T1000 (cell line): ENCODE results near the gene SLC1A7.
"Not testable (repeated sequence)": the region's sequence is repeated elsewhere in the genome, so short reads cannot be mapped to it uniquely, and the experiment has no call there.

Experiments
- DNase-seq: peaks from one replicate; lab custom pipeline; 2025; ENCODE audit warnings: mixed read lengths; lab: John Stamatoyannopoulos, UW

SLC1A7 gene

DNA sequence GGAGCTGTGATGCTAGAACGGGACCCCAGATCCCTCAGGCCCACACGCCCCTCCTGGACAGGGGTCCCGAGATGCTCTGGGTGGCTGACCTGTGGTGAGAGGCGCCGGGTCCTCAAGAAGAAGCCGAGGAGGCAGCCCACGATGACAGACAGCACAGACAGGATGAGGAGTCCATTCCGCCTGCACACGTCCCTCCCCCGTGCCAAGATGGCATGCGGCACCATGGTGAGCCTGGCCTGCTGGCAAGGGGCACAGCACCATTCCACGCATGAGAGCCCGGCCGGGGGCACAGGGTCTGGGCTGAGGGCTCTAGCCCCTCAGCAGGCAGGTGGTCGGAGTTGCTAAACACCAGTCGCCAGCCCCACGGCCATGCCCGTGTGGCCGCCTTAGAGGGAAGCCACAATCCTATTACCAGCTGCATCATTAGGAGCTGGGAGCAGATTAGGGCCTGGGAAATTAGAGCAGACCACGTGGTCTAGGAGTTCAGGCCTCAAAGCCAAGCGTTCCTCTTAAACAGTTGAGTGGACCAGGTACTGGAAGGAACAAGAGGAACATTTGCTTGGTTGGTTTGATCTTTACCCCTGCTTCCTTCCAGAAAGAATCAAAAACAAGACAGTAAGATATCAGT is at the start of gene SLC1A7:
SLC1A7 (minus strand) TSS at position 413 of the 628 bp plus-strand sequence; CDS start at position 224, 189 bp downstream.
- DNase-seq = no peak

GRCh38 chr1:53190210-53190611 is 47.8 kb upstream of the SLC1A7 start:
- DNase-seq = no peak

DNA sequence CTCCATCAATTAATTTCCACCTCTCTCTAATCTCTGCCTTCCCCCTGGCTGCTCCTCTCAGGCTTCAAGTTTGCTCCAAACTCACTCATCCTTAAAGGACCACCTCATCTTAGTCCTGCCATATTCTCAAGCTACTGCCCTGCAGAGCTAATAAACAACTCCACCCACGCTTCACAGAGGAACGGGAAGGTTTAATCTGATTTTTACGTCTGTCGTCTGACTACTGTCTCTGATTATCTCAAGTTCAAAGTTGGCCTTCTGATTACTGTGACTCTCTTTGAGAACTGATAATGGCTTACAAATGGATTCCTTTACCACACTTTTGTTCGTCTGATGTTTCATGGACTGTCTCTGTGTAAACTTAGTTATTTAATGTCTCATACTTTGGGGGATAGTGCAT is 46.6 kb upstream of the SLC1A7 start:
- DNase-seq = no peak

DNA sequence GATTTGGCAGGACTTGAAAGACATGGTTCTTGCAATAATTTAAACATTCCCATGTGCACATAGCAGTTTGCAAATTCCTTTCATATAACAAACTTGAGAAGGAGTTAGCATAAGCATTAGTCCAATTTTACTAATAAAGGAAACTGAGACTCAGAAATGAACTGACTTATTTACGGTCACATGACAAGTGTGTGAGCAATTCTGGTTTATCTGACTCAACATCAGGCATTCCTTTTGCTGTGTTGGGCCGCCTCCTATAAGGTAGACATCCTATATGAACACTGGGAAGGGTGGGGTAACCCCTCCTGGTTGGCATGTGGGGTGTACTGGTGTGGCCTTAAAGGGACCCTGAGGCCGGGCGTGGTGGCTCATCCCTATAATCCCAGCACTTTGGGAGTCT is 45.7 kb upstream of the SLC1A7 start:
- DNase-seq = no peak

DNA sequence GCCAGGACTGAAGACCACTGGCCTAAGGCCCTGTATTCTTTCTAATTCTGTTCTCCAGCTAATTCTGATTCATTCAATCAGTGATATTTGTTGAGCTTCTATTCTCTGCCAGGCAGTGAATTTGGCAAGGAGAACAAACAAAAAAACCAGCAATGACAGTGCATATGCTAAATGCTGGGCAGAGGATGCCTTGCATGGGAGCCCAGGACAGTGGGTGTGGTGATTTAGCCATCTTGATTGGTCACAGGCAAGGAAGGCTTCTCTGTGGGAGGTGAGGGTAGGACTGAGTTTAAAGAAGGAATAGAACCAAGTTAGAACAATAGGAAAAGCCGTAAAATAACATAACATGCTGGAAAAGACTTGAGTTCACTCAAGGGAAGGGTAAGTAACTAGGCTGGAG is 45.0 kb upstream of the SLC1A7 start:
- DNase-seq = no peak

- DNase-seq = no peak
Observed at GRCh38 chr1:53186533-53186932, 44.1 kb upstream of the SLC1A7 start.

GRCh38 chr1:53185955-53186297 is 43.5 kb upstream of the SLC1A7 start:
- DNase-seq = not testable (repeated sequence)

GRCh38 chr1:53183095-53183990 is 40.9 kb upstream of the SLC1A7 start:
- DNase-seq = no peak

DNA sequence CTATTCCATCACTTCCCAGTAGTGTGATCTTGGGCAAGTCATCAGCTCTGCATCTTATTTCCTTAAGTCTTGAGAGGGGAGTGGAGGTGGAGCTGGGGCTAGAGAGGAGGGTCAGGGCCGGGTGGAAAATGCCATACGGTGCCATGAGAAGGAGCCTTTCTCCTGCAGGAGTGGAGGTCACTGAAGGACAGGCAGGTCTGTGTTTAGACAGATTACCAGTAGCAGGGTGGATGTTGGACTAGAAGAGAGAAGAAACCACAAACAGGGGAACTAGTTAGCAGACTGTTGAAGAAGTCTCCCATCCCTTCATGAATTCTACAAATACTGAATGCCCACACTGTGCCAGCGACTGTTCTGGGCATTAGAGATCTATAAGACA is 40.3 kb upstream of the SLC1A7 start:
- no peak for DNase-seq

- DNase-seq = peak; percentile 42
Observed at GRCh38 chr1:53182111-53182593, 39.7 kb upstream of the SLC1A7 start.

- no peak for DNase-seq
Observed at GRCh38 chr1:53180951-53181350, 38.5 kb upstream of the SLC1A7 start.

DNA sequence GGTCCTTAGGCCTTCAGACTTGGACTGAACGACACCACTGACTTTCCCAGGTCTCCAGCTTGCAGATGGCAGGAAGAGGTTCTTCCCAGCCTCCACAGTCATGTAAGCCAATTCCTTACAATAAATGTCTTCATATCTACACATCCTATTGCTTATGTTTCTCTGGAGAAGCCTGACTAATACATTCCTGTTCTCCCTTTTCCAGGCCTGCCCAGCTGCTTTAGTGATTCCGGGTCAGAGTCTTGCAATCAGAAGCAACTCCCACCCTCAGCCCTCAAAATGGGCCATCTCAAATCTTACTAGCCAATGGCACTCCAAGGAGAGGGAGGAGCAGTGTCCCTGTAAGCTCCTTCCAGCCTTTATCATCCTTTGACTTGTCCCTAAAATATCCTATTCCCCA is 37.8 kb upstream of the SLC1A7 start:
- no peak for DNase-seq

DNA sequence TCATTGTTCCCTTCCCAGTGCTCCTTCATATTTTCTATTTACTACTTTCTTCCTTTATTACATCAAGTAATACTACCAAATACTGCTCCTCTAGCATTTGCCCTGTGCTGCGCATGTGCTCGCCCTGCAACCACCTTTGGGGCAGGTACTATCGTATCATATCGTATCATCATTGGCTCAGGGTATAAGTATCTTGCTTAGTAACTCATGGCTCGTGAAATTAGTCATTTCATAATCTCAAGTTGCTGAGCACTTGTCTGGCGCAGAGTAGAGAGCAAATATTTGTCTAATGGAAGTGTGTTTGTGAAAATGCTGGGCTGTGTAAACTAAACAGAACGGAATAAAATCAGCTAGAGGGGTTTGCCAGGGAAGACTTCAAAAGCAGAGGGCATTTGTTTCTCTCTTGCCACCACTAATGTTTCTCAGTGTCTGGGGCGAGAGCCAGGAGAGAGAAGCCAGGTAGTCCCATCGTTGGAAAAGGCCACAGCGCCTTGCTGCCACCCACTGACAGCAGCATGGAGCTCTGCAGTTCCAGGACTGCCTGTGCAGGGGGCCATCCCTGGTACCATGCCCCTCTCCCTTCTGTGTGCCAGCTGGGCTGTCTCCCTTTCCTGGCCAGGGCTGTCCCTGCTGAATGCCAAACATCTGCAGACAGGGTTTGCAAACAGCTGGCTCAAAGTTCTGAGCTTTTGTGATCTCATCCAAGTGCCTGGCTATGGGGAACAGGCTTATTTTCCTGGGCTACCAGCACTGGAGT is 34.2 kb upstream of the SLC1A7 start:
- DNase-seq = no peak

- DNase-seq = no peak
Observed at GRCh38 chr1:53174971-53175913, 32.8 kb upstream of the SLC1A7 start.

DNA sequence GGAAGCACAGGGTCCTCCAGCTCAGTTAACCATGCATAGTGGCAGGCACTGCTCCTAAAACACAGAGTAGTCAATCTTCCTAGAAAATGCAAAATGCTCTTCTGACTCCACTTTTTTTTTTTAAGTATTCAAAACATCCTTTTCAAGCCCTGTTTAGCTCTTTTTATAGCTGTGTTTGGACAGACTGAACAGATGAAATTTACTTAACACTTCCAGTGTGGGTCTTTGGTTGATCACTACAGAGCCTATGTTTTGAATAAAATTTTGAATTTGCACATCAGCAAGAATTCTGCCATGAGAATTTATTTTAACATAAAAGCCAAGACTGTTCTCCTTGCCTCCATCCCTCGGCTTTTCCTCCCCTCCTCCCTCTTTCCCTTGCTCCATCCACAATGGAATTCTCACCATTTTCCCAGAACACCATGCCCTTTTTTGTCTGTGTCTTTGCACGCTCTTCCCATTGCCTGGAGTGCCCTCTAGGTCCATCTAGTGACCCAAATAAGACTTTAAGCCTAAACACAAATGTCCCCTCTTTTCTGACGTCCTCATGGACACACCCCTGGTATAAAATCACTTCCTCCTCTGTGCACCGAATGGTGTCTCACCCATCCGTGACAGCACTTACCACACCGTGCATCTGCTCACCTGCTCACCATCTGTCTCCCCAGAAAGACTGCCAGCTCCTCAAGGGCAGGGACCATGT is 30.1 kb upstream of the SLC1A7 start:
- no peak for DNase-seq

DNA sequence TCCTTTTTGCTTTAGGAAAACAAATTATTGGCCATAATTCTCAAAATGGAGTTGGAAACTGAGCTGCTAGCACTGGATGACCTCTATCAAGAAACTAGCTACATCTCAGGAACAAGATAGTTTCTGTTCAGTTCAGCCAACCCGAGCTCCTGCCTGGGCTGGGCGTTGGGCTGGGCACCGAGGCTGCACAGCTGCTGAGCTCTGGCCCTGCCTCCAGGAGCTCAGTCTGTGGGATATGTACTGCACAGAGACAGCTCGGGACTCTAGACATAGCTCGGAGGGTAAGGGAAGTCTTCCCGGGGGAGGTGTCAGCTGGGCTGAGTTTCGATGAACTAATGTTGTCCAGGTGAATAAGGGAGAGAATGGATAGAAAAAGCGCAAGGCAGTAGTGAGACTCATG is 24.5 kb upstream of the SLC1A7 start:
- no peak for DNase-seq

DNA sequence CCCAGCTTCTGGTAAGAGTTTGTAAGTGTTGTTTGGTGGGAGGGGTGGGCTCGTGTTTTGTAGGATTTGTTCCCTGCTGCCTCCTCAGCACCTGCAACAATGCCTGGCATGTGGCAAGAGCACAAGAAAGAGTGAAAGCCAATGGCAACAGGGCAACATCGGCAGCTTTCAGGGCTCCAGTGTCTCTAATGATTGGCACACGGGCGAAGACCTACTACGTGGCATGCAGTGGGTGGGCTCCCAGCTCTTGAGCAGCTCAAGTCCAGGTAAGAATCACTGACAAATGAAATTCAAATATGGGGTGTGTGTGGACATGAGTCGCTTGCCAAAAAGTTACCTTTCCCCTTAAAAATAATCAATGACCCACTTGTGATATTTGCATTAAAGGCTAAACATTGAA is 23.9 kb upstream of the SLC1A7 start:
- no peak for DNase-seq

DNA sequence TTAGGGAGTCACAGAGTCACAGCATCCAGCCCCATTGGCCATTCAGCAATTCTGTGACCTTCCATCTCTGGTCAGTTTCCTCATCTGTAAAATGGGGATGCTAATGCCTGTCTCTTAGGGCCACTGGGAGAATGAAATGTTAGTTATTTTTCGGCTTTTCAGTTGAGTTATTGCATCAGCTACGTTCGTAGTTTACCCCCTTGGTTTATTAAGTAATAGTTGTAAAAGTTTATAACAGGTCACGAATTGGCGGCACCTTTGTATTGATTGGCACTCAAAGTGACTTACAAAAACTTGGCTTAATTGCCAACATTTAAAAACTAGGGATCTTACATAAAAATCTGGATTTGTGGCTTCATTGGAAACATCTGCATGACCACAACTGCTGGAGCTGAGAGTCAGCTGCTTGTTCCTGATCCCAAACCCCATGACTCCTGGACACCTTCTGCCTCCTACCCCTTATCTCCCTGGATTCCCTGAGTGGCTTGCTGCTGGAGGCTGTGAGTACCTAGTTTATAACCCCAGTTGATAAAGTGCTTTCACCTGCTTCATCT is 23.0 kb upstream of the SLC1A7 start:
- DNase-seq = no peak

- no peak for DNase-seq
Observed at GRCh38 chr1:53163291-53163768, 20.9 kb upstream of the SLC1A7 start.

DNA sequence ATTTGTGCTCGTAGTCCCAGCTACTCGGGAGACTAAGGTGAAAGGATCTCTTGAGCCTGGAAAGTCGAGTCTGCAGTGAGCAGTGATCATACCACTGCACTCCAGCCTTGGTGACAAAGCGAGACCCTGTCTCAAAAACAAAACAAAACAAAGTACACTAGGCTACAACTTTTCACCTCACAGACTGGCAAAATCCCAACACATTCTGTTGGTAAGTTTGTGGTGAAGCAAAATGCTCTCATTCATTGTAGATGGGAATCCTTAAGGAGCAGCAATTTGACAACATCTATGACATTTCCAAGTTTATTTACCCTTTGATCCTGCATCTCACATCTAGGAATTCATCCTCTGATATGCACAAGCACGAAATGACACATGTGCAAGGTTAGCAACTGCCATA is 20.2 kb upstream of the SLC1A7 start:
- DNase-seq = no peak
